HG03025 (cell line): ENCODE measurements around the gene ZNF211.

Experiments used
- ATAC-seq: cut with Tn5 transposase; IDR thresholded peaks from one replicate; pipeline ENCODE4 v1.9.1; 2021; ENCODE audit warnings: mild to moderate bottlenecking, moderate library complexity; ENCODE audit not compliant: unreplicated experiment, low FRiP score

Gene ZNF211

DNA sequence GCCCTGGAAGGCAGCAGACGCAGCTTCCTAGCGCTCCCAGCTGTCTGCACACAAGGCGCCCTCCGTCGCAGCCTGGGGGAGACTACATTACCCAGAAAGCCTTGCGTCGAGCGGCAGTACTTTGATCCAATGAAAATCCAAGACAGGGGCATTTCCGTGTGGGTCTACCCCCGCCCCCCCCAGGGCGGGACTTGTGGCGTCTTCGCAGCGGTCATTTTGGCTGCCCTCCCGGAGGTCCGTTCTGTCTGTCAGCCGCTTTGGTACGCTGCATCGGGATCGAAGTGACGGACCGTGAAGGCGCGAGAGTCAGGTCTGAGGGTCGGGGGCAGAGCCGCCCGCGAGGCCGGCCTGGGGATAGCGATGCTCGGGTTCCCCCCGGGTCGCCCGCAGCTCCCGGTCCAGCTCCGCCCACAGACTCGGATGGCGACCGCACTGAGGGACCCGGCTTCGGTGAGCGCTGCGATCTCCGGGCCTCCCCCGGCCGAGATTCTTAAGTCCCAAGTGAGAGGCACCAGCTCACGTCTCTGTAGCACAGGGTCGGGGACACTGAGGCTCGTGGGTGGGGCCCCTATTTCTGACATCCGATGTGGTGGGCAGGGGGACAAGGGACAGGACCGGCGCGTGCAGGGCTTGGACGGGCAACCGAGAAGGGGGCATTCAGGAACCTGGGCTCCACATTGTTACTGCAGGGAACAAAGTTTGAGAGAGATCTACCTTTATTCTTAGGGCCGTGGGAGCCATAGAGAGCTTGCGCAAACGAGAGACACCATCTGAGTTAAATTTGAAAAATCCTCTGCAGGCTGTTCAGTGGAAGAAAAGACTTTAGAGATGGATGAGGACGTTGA, at the start of gene ZNF211:
TSS of gene ZNF211 (plus strand) at position 182 of the 845 bp plus-strand sequence. CDS start at position 361, 179 bp downstream.
- ATAC-seq: peak; percentile 88

DNA sequence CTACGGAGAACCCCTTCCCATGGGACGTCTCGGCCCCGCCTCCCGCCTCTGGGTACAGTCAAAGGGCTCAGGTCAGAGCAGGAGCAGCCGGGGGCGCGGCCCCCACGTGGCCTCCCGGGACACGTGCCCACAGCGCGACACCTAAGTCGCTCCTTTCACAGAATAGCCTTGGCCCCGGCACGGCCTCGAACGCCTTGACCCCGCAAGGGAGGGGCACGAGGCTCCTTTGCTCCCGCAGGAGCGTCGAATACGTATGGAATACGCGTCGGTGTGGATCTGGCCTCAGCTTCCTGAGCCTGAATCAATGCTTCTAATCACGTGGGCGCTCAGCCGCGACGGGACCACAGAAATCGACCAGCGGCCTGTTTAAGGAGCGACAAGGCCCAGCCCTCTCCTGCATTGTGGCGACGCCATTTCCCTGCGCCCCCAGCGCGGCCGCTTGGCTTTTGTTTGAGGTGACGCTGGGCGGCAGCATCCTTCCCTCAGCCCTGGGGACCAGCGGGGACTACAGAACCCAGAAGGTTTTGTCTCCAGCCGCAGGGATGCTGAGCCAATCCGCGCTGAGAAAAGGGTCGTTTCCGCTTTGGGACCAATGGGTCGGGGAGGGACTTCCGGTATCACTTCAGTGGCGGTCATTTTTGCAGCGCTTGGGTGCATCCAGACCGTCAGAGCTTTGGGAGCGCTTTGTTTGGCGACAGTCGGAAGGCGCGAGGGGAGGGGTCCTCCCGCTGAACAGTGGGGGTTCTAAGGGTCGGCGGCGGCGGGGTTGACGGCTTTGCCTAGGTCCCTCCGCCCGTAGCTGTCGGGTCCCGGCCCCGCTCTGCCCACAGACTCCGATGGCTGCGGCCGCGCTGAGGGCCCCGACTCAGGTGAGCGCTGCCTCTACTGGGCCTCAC, 49.2 kb upstream of the ZNF211 start, which contains the start of gene ZIK1:
TSS of gene ZIK1 (plus strand) at position 625 of the 896 bp plus-strand sequence. CDS start at position 837, 212 bp downstream.
- peak; percentile 62 for ATAC-seq

- ATAC-seq: no peak
These were observed 45.4 kb upstream of the ZNF211 start for GRCh38 chr19:57587529-57587928.

- ATAC-seq: no peak
These were observed 33.6 kb upstream of the ZNF211 start for GRCh38 chr19:57599377-57599760.

- peak; percentile 83 for ATAC-seq
These were observed 33.1 kb upstream of the ZNF211 start, which contains the start of gene ZNF530 for GRCh38 chr19:57599761-57600383. Gene ZNF530, plus strand, starts transcription at chr19:57599885. Its CDS starts 4,461 bp downstream, at chr19:57604346.

DNA sequence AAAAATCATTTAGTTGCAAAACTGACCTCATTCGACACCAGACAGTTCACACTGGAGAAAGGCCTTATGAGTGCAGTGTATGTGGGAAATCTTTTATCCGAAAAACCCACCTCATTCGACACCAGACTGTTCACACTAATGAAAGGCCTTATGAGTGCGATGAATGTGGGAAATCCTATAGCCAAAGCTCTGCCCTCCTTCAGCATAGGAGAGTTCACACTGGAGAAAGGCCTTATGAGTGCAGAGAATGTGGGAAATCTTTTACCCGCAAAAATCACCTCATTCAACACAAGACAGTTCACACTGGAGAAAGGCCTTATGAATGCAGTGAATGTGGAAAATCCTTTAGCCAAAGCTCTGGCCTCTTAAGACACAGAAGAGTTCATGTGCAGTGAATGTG, 26.0 kb upstream of the ZNF211 start:
- no peak for ATAC-seq

GRCh38 chr19:57611113-57611512, 21.9 kb upstream of the ZNF211 start:
- ATAC-seq: no peak

DNA sequence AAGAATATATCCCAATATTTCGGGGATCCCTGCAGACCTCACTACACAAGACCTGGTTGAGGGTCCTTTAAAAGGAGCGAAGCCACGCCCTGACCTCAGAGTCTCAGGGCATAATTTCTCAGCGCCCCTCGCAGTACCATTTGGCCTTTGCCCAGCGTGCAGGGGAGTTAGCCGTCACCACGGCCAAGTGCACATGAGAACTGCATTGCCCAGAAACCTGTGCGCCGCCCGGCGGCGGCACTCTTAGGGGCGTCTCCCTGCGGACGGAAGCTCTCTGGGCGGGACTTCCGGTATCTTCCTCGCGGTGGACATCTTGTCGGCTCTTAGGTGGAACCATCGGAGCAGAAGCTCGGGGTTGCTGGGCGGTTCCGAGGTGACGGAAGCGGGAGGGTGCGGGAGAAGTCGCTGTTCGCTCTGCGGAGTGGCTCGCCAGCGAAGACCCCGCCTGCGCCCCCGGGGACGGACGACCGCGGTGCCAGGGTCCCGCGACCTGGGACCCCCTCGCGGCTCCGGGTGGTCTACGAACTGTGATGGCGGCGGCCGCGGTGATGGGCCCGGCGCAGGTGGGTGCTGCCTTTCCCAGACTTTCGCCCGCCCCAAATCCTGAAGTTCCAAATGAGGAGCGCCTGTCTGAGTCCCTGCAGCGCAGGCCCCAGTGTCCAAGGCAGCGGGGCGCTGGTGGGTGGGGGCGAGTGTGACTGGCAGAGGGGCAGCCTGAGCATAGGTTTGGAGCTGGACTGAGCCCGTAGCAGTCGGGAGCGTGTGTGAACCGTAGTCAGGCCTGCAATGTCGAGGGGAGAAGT, 18.8 kb upstream of the ZNF211 start, which contains the start of gene ZNF134:
TSS of gene ZNF134 (plus strand) at position 302 of the 803 bp plus-strand sequence. CDS start 5,227 bp downstream, outside the sequence.
- ATAC-seq: peak; percentile 82

DNA sequence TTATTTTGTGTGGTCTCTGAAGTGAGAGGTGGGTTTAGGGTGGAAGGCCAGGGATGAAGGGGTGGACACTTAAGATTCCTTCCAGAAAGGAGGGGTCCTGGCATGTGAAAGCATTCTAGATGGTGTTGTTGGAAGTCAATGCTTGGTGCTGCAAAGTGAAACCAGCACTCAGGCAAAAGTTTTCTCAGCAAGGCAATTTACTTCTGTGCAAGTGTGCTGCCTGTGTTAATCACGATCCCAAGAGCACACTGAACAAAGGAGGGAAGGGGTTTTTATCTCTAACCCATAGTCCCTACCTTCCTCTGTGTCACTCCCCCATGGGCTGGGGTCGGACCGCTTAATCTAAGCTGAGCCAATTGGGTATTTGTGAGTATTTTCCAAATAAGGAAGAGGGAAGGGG, 17.6 kb upstream of the ZNF211 start:
- no peak for ATAC-seq

DNA sequence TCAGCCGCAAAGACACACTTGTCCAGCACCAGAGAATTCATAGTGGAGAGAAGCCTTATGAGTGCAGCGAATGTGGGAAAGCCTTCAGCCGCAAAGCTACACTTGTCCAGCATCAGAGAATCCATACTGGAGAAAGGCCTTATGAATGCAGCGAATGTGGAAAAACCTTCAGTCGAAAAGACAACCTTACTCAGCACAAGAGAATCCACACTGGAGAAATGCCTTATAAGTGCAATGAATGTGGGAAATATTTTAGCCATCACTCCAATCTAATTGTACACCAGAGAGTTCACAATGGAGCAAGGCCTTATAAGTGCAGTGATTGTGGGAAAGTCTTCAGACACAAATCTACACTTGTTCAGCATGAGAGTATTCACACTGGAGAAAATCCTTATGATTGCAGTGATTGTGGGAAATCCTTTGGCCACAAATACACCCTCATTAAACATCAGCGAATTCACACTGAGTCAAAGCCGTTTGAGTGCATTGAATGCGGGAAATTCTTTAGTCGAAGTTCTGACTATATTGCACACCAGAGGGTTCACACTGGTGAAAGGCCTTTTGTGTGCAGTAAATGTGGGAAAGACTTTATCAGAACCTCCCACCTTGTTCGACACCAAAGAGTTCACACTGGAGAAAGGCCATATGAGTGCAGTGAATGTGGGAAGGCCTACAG, 12.2 kb upstream of the ZNF211 start:
- no peak for ATAC-seq

GRCh38 chr19:57623091-57623490, 9.9 kb upstream of the ZNF211 start:
- ATAC-seq: no peak

DNA sequence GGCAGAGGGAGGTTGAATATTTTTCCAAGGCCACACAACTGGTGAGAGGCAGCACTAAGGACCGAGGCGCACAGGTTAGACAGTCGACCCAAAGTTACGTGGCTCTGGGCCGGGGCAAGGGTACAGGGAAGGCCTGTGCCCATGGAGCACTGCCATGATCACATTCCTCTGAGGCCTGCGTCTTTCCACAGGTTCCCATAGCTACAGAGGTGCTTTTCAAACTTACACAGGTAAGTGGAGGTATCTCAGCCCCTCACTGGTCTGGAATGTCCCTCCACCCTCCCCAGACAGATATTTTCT, 814 bp downstream of the ZNF211 start:
- ATAC-seq: no peak

GRCh38 chr19:57637379-57637778, 4.4 kb downstream of the ZNF211 start:
- ATAC-seq: no peak

GRCh38 chr19:57641715-57642234, 8.8 kb downstream of the ZNF211 start:
- no peak for ATAC-seq

- ATAC-seq: no peak
These were observed 9.6 kb downstream of the ZNF211 start for GRCh38 chr19:57642396-57643046.

GRCh38 chr19:57643734-57644133, 10.8 kb downstream of the ZNF211 start:
- ATAC-seq: no peak

- no peak for ATAC-seq
These were observed 15.5 kb downstream of the ZNF211 start for GRCh38 chr19:57648331-57649003.

GRCh38 chr19:57651654-57651996, 18.7 kb downstream of the ZNF211 start:
- no peak for ATAC-seq
